Lower leg skin (tissue), 4 donors: ENCODE data around the gene SLC22A14. TPM values are rescaled to one million over a fixed set of nuclear protein-coding genes. Genes with fewer than 3 reads are reported as not detected.
A peak's percentile ranks its signal among the peaks of the same experiment; 100 is the strongest.
"Not testable (repeated sequence)": the region's sequence is repeated elsewhere in the genome, so short reads cannot be mapped to it uniquely, and the experiment has no call there.

Source experiments
- DNase-seq, 2 donors: peaks; one replicate each; pipeline ENCODE4 v3.0.0-alpha.2; 2019; ENCODE audit warnings: low spot score in 2 of 2
- H3K4me3 ChIP-seq: fragments of 200-600 bp; sonication (generic); 2 replicates; pipeline ENCODE4 v1.5.1; 2017; ENCODE audit warnings: mild to moderate bottlenecking, low read depth; ENCODE audit not compliant: poor library complexity, severe bottlenecking
- POLR2A ChIP-seq, 2 donors: fragments of 450-650 bp; IDR thresholded peaks; one replicate each; pipeline ENCODE4 v1.6.1; 2016 to 2017; ENCODE audit warnings: antibody characterized with exemption in 2 of 2, mild to moderate bottlenecking in 1 of 2, moderate library complexity in 1 of 2
- WGBS, 2 donors: methylation state at CpG; one replicate each; pipeline ENCODE4 v1.1.5; 2018; 5-methylcytosine and 5-hydroxymethylcytosine counted together
- intact Hi-C: fragments of 100-400 bp; cut with DNase I; formaldehyde crosslinking; loops from one replicate; pipeline ENCODE4 v1.15.0; 2023; ENCODE audit warnings: low total_unique reads
- total RNA-seq, 4 donors: library from RNA; depleted of rRNA; stranded (reverse); fragments of >200 nt; gene quantifications; one replicate each; pipeline ENCODE4 v1.1.0, GENCODE V29; 2016
- TF ChIP-seq, protein P1 (sequence below), 3 donors: fragments of 450-650 bp; IDR thresholded peaks; one replicate each; pipeline ENCODE4 v1.5.1; 2016; ENCODE audit warnings: antibody characterized with exemption in 3 of 3, mild to moderate bottlenecking in 3 of 3, moderate library complexity in 2 of 3

The SLC22A14 gene
- total RNA-seq, 4 donors from 2014 or later = 0.10 to 0.45 TPM; not detected in 2

DNA sequence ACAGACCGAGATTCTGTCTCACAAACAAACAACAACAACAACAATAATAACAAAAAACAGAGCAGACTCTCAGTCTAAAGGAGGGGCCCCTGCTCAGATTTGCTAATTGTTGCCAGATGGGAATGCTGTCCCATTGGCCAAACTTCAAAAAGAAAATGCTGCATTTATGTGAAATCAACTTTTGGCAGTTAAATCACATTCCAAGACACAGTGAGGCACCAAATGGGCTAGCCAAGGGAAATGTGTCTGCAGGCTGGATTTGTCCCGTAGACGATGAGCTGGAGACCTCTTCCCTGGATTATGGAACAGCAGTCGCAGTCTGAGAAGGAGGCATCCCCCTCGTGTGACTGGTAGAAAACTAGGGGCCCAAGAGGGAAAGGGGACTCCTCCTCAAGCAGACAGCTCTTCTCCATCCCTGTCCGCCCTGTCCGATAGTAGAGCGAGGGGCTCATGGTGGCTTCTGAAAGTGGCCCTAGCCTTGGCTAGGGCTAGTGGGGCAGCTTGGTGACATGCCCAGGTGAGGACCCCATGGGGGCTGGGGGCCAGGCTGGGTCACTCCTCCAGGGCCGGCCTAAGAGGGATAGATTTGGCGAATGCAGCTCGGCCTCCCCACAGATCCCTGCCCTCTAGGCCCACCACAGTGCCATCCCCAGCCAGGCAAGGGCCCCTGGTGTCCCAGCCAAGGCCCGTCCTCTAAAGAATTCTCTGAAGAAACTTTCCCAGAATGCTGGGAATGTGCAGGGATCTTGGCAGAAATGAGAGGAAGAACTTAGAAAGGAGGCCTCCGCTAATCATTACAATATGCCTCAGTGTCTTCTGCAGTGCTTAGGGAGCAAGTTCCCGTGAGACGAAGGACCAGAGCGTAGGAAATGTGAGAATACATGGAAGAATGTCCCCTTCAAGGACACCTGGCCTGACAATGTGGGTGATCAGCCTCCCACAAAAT, 2.0 kb downstream of the SLC22A14 start:
- DNase-seq = peak; percentile 24 to 83
- H3K4me3 ChIP-seq = no peak overlapping the region
- WGBS, 2 donors = 49 to 66% methylated on average over 16 of the region's 16 CpGs

DNA sequence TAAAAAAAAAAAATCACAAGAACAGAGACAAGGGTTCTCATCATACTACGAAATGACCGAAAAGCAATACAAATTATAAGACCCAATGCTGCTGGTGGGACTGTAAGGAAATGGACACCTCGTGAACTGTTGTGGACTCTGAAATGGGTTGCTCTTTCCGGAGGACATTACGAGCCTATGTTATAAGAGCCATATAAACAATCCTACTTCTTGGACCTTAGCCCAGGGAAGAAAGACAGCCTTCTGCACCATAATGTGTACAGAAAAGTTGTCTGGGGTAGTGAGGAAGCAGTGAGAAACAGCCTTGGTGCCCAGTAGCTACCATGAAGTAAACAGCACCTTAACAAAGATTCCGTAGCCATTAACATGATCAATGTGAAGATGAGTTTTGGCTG, 2.7 kb downstream of the SLC22A14 start:
- no peak overlapping the region for H3K4me3 ChIP-seq
- TF ChIP-seq, protein P1, sequence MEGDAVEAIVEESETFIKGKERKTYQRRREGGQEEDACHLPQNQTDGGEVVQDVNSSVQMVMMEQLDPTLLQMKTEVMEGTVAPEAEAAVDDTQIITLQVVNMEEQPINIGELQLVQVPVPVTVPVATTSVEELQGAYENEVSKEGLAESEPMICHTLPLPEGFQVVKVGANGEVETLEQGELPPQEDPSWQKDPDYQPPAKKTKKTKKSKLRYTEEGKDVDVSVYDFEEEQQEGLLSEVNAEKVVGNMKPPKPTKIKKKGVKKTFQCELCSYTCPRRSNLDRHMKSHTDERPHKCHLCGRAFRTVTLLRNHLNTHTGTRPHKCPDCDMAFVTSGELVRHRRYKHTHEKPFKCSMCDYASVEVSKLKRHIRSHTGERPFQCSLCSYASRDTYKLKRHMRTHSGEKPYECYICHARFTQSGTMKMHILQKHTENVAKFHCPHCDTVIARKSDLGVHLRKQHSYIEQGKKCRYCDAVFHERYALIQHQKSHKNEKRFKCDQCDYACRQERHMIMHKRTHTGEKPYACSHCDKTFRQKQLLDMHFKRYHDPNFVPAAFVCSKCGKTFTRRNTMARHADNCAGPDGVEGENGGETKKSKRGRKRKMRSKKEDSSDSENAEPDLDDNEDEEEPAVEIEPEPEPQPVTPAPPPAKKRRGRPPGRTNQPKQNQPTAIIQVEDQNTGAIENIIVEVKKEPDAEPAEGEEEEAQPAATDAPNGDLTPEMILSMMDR (IDR thresholded peaks at IDR 0.05) = no peak
- no peak for TF ChIP-seq POLR2A (IDR thresholded peaks at IDR 0.05)
- 73 to 75% methylated on average over 6 of the region's 6 CpGs for WGBS, 2 donors
- no peak for DNase-seq
- intact Hi-C loops = no loop called here

More for the DNA sequence above, 2.0 kb downstream of the SLC22A14 start:
- TF ChIP-seq, protein P1 (IDR thresholded peaks at IDR 0.05) = no peak
- TF ChIP-seq POLR2A (IDR thresholded peaks at IDR 0.05) = no peak
- intact Hi-C loops = no loop called here

DNA sequence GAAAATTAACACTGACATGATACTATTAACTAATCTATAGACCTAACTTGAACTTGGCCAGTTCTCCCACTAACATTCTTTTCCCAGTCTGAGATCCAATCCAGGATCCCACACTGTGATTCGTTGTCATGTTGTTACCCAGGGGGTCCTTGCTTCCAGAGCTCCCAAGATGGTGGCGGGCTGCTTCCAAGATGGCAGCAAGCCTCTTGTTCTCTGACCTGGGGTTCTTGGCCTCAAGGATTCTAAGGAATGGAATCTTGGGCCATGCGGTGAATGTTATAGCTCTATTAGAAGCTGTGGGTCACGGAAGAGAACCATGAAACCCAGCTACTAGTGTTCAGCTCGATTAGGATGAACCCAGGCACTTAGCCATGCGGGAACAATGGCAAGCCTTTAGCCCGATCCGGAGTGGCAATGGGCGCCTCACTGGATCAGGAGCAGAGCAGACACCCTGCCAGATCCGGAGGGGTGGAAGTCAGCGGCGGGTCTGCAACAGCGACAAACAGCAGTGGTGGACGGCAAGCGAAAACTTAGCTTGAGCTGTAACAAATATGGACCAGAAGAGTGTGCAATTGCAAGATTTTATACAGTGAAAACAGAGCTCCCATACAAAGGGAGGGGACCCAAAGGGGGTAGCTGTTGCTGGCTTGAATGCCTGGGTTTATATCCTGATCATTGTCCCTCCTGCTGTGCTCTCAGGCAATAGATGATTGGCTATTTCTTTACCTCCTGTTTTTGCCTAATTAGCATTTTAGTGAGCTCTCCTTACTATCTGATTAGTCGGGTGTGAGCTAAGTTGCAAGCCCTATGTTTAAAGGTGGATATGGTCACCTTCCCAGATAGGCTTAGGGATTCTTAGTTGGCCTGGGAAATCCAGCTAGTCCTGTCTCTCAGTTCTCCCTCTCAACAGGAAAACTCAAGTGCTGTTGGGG, 7.5 kb downstream of the SLC22A14 start:
- H3K4me3 ChIP-seq, DNase-seq, intact Hi-C loops: not testable (repeated sequence)
- WGBS, 2 donors = 93 to 96% methylated on average over 16 of the region's 16 CpGs

DNA sequence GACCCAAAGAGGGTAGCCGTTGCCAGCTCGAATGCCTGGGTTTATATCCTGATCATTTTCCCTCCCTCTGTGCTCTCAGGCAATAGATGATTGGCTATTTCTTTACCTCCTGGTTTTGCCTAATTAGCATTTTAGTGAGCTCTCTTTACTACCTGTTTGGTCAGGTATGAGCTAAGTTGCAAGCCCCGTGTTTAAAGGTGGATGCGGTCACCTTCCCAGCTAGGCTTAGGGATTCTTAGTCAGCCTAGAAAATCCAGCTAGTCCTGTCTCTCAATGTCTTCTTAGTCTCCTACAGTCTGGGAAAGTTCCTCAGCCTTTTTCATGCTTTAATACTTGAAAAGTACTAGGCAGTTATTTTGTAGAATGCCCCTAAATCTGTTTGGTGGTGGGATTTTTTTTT, 15.0 kb downstream of the SLC22A14 start:
- 56 to 67% methylated on average over 4 of the region's 4 CpGs for WGBS, 2 donors
- intact Hi-C loops, H3K4me3 ChIP-seq, DNase-seq: not testable (repeated sequence)

DNA sequence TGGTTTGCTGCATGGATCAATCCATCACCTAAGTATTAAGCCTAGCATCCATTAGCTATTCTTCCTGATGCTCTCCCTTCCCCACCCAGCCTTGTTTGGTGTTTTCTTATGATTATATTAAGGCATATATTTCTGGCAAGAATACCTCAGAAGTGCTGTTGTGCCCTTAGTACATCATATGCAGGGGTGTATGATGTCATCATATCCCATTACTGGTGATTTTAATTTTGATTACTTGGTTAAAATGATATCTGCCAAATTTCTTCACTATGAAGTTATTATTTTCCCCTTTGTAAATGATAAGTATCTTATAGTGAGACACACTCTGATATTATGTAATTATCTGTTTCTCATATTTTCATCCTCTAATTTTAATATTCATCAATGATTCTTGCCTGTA, 15.4 kb downstream of the SLC22A14 start:
- intact Hi-C loops = no loop called here
- no peak for TF ChIP-seq POLR2A (IDR thresholded peaks at IDR 0.05)
- TF ChIP-seq, protein P1 (IDR thresholded peaks at IDR 0.05) = no peak
- no peak for DNase-seq
- H3K4me3 ChIP-seq = no peak overlapping the region

DNA sequence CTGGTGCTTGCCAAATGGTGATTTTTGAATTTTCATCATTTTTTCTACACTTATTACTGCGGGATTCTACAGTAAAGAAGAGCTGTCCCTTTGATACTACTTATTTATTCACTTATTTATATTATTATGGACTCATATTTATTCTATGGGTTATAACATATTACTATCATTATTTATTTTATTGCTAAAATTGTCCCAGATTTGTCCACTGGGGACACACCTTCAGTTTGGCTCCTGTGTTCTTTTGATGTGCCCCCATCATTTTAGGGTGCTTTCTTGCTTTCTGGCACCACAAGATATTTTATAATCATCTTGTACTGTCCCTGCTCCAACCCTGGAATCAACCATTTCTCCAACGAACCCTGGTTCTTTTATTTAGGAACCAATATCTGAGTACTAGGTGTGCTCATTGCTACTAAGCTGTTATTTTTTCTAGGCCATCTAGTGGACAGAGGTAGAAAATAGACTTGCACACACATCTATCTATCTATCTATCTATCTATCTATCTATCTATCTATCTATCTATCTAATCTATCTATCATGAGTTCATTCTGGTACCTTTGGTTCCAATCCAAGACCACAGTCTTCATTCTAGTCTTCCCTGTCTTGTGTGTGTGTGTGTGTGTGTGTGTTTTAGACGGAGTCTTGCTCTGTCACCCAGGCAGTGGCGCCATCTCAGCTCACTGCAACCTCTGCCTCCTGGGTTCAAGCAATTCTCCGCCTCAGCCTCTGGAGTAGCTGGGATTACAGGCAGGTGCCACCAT, 16.0 kb downstream of the SLC22A14 start:
- intact Hi-C loops = no loop called here
- H3K4me3 ChIP-seq = no peak overlapping the region
- no peak for TF ChIP-seq POLR2A (IDR thresholded peaks at IDR 0.05)
- TF ChIP-seq, protein P1 (IDR thresholded peaks at IDR 0.05) = no peak
- WGBS, 2 donors = 76 to 82% methylated on average over 5 of the region's 5 CpGs
- no peak for DNase-seq
